Peyer's patch (tissue), 4 donors: ENCODE results near the gene ERI2.

Source experiments
- CTCF ChIP-seq, 6 experiments: fragments of 450-650 bp in 4 of 6; fragments of 200-600 bp in 2 of 6; sonication (generic) in 1 of 6; IDR thresholded peaks; one replicate each; pipeline ENCODE4 v1.5.1; 2017 to 2019; ENCODE audit warnings: antibody characterized with exemption in 6 of 6, mild to moderate bottlenecking in 3 of 6, moderate library complexity in 1 of 6
- POLR2A ChIP-seq, 2 donors: fragments of 450-650 bp; IDR thresholded peaks; one replicate each; pipeline ENCODE4 v1.5.1; 2017; ENCODE audit warnings: antibody characterized with exemption in 2 of 2, mild to moderate bottlenecking in 2 of 2, moderate library complexity in 2 of 2

GRCh38 chr16:20833086-20833485 is 26.8 kb upstream of the ERI2 start:
- TF ChIP-seq CTCF (IDR thresholded peaks at IDR 0.05) (no peak), POLR2A (IDR thresholded peaks at IDR 0.05) (no peak)
